Neural cell (in vitro differentiated cells): Measurements from ENCODE around the gene EPHA1. TPM values are rescaled to one million over a fixed set of nuclear protein-coding genes. Genes with fewer than 3 reads are reported as not detected.

Experiments used
- H2AFZ ChIP-seq: fragments of 200-600, 300-800 bp; sonication (generic), shearing (Covaris generic); 2 replicates; pipeline ENCODE4 v1.6.0; 2014; ENCODE audit warnings: low read depth, mild to moderate bottlenecking, antibody characterized with exemption, low read length, moderate library complexity
- H3F3A ChIP-seq: fragments of 200-600 bp; shearing (Covaris generic); 2 replicates; pipeline ENCODE4 v1.6.1; 2016; ENCODE audit warnings: mild to moderate bottlenecking, moderate library complexity, mixed read lengths, antibody characterized with exemption, low read length; ENCODE audit not compliant: insufficient read depth, poor library complexity, severe bottlenecking
- H3K27ac ChIP-seq: fragments of 200-600, 300-800 bp; sonication (generic), shearing (Covaris generic); 2 replicates; pipeline ENCODE4 v1.5.1; 2014; ENCODE audit warnings: mild to moderate bottlenecking, low read length, moderate library complexity
- H3K27me3 ChIP-seq: fragments of 300-800, 200-600 bp; sonication (generic), shearing (Covaris generic); 2 replicates; pipeline ENCODE4 v1.6.0; 2014; ENCODE audit warnings: mild to moderate bottlenecking, low read depth, low read length, moderate library complexity; ENCODE audit not compliant: insufficient read depth
- H3K36me3 ChIP-seq: fragments of 300-800, 200-600 bp; sonication (generic), shearing (Covaris generic); 2 replicates; pipeline ENCODE4 v1.5.1; 2014; ENCODE audit warnings: mild to moderate bottlenecking, antibody characterized with exemption, low read length, moderate library complexity; ENCODE audit not compliant: insufficient read depth
- H3K4me2 ChIP-seq: fragments of 300-800, 200-600 bp; sonication (generic), shearing (Covaris generic); 2 replicates; pipeline ENCODE4 v1.6.0; 2014; ENCODE audit warnings: mild to moderate bottlenecking, low read length
- H3K4me3 ChIP-seq: fragments of 300-800, 200-600 bp; sonication (generic), shearing (Covaris generic); 2 replicates; pipeline ENCODE4 v1.5.1; 2014; ENCODE audit warnings: mild to moderate bottlenecking, low read length, moderate library complexity
- H3K79me2 ChIP-seq: fragments of 200-600 bp; shearing (Covaris generic); replicated peaks from 2 replicates; pipeline ENCODE4 v1.6.0; 2014; ENCODE audit warnings: mild to moderate bottlenecking, low read length, moderate library complexity; ENCODE audit not compliant: insufficient read depth
- H3K9ac ChIP-seq: fragments of 300-800, 200-600 bp; sonication (generic), shearing (Covaris generic); 2 replicates; pipeline ENCODE4 v1.6.1; 2016; ENCODE audit warnings: mild to moderate bottlenecking, low read length, mixed read lengths
- H3K9me2 ChIP-seq: fragments of 200-600 bp; shearing (Covaris generic); 2 replicates; pipeline ENCODE4 v1.6.1; 2016; ENCODE audit warnings: mild to moderate bottlenecking, low read length, mixed read lengths; ENCODE audit not compliant: insufficient read depth
- H3K9me3 ChIP-seq: fragments of 200-600, 300-800 bp; sonication (generic), shearing (Covaris generic); 2 replicates; pipeline ENCODE4 v1.6.1; 2016; ENCODE audit warnings: mild to moderate bottlenecking, mixed run types, low read length, moderate library complexity, mixed read lengths
- H4K20me1 ChIP-seq: fragments of 200-600 bp; shearing (Covaris generic); 2 replicates; pipeline ENCODE4 v1.6.1; 2016; ENCODE audit warnings: mild to moderate bottlenecking, mixed run types; ENCODE audit not compliant: insufficient read depth
- CTCF ChIP-seq: fragments of 450-650 bp; IDR thresholded peaks from 2 replicates; pipeline ENCODE4 v1.5.1; 2014; ENCODE audit warnings: antibody characterized with exemption, mild to moderate bottlenecking, moderate library complexity; ENCODE audit not compliant: poor library complexity, severe bottlenecking
- EP300 ChIP-seq: fragments of 450-650 bp; conservative IDR thresholded peaks from 2 replicates; pipeline ENCODE4 v1.6.1; 2014; ENCODE audit warnings: antibody characterized with exemption, mild to moderate bottlenecking, moderate library complexity; ENCODE audit not compliant: poor library complexity, severe bottlenecking
- EZH2 ChIP-seq: fragments of 200-600, 300-800 bp; shearing (Covaris generic), sonication (generic); IDR thresholded peaks from 2 replicates; pipeline ENCODE4 v1.6.1; 2014; ENCODE audit warnings: antibody characterized with exemption, low read length, borderline replicate concordance, mild to moderate bottlenecking; ENCODE audit not compliant: insufficient read depth, poor library complexity, severe bottlenecking
- MXI1 ChIP-seq: fragments of 450-650 bp; conservative IDR thresholded peaks from 2 replicates; pipeline ENCODE4 v1.6.1; 2014; ENCODE audit warnings: antibody characterized with exemption, mild to moderate bottlenecking; ENCODE audit not compliant: poor library complexity, severe bottlenecking
- POLR2AphosphoS5 ChIP-seq: IDR thresholded peaks from 2 replicates; pipeline ENCODE4 v1.6.1; 2012
- RAD21 ChIP-seq: fragments of 450-650 bp; conservative IDR thresholded peaks from 2 replicates; pipeline ENCODE4 v1.6.1; 2014; ENCODE audit warnings: antibody characterized with exemption, mild to moderate bottlenecking, moderate library complexity
- REST ChIP-seq: IDR thresholded peaks from 2 replicates; pipeline ENCODE4 v1.6.1; 2012; ENCODE audit warnings: borderline replicate concordance
- TAF1 ChIP-seq: IDR thresholded peaks from 2 replicates; pipeline ENCODE4 v1.6.1; 2012; ENCODE audit warnings: low read depth
- polyA plus RNA-seq: library from polyadenylated mRNA; depleted of rRNA; stranded (reverse); fragments of >200 nt; gene quantifications from 2 replicates; pipeline ENCODE4 v1.2.3, GENCODE V29; 2014

Gene EPHA1
- polyA plus RNA-seq, 1 donor from 2014 or later, result not detected

GRCh38 chr7:143390104-143390772 lies 18.4 kb downstream of the EPHA1 start:
- TF ChIP-seq EZH2, result no peak
- no peak for TF ChIP-seq POLR2AphosphoS5
- TF ChIP-seq CTCF, result no peak
- no peak for TF ChIP-seq MXI1
- Histone ChIP-seq H3K27ac (no peak overlapping the region), H3K36me3 (no peaks in the 10 kb centered on the region), H3F3A (no peaks in the 10 kb centered on the region), H3K4me3 (no peak overlapping the region), H4K20me1 (no peaks in the 10 kb centered on the region), H3K27me3 (no peaks in the 10 kb centered on the region), H3K9me2 (no peaks in the 10 kb centered on the region), H3K9ac (no peak overlapping the region), H3K79me2 (no peaks in the 10 kb centered on the region), H2AFZ (no peak overlapping the region), H3K9me3 (no peaks in the 10 kb centered on the region), H3K4me2 (no peak overlapping the region)

GRCh38 chr7:143389316-143390103 lies 19.1 kb downstream of the EPHA1 start:
- Histone ChIP-seq H3K36me3 (no peaks in the 10 kb centered on the region), H3K9ac (no peak overlapping the region), H2AFZ (no peak overlapping the region)

More at GRCh38 chr7:143389316-143390103, 19.1 kb downstream of the EPHA1 start:
- H3K9me3 ChIP-seq, result no peaks in the 10 kb centered on the region
- no peak overlapping the region for H3K4me2 ChIP-seq
- no peaks in the 10 kb centered on the region for H3K79me2 ChIP-seq
- H4K20me1 ChIP-seq, result no peaks in the 10 kb centered on the region
- no peak overlapping the region for H3K27ac ChIP-seq
- no peaks in the 10 kb centered on the region for H3F3A ChIP-seq
- H3K4me3 ChIP-seq, result no peak overlapping the region
- no peaks in the 10 kb centered on the region for H3K27me3 ChIP-seq
- H3K9me2 ChIP-seq, result no peaks in the 10 kb centered on the region
- TF ChIP-seq MXI1, result no peak
- no peak for TF ChIP-seq TAF1
- no peak for TF ChIP-seq REST
- TF ChIP-seq EZH2, result no peak
- TF ChIP-seq RAD21, result no peak
- no peak for TF ChIP-seq EP300
- no peak for TF ChIP-seq CTCF
